ENCODE measurements around the gene KITLG.
"Not testable (repeated sequence)": the region's sequence is repeated elsewhere in the genome, so short reads cannot be mapped to it uniquely, and the experiment has no call there.

The KITLG gene

GRCh38 chr12:88575361-88575970 lies 4.8 kb downstream of the KITLG start:
- no peak for DNase-seq (ENCODE audit: low read depth in 2 of 2)

GRCh38 chr12:88574278-88574677 lies 6.0 kb downstream of the KITLG start:
- DNase-seq (ENCODE audit: low read depth in 2 of 2): no peak

- DNase-seq (ENCODE audit: low read depth in 2 of 2): no peak
These were observed 6.7 kb downstream of the KITLG start for GRCh38 chr12:88573583-88573982.

- DNase-seq (ENCODE audit: low read depth in 2 of 2): no peak
These were observed 7.3 kb downstream of the KITLG start for GRCh38 chr12:88572781-88573549.

GRCh38 chr12:88571543-88571942 lies 8.7 kb downstream of the KITLG start:
- DNase-seq (ENCODE audit: low read depth in 2 of 2): no peak

- DNase-seq (ENCODE audit: low read depth in 2 of 2): no peak
These were observed 10.2 kb downstream of the KITLG start for GRCh38 chr12:88570103-88570502.

- no peak for DNase-seq (ENCODE audit: low read depth in 2 of 2)
These were observed 13.8 kb downstream of the KITLG start for GRCh38 chr12:88566430-88566829.

GRCh38 chr12:88562846-88563582 lies 17.3 kb downstream of the KITLG start:
- no peak for DNase-seq (ENCODE audit: low read depth in 2 of 2)

- no peak for DNase-seq (ENCODE audit: low read depth in 2 of 2)
These were observed 18.1 kb downstream of the KITLG start for GRCh38 chr12:88562151-88562550.

GRCh38 chr12:88559772-88560171 lies 20.5 kb downstream of the KITLG start:
- no peak for DNase-seq (ENCODE audit: low read depth in 2 of 2)

GRCh38 chr12:88559199-88559598 lies 21.1 kb downstream of the KITLG start:
- DNase-seq (ENCODE audit: low read depth in 2 of 2): no peak

GRCh38 chr12:88558340-88558867 lies 21.9 kb downstream of the KITLG start:
- no peak for DNase-seq (ENCODE audit: low read depth in 2 of 2)

- no peak for DNase-seq (ENCODE audit: low read depth in 2 of 2)
These were observed 24.0 kb downstream of the KITLG start for GRCh38 chr12:88556213-88556774.

- no peak for DNase-seq (ENCODE audit: low read depth in 2 of 2)
These were observed 26.2 kb downstream of the KITLG start for GRCh38 chr12:88553941-88554658.

- no peak for DNase-seq (ENCODE audit: low read depth in 2 of 2)
These were observed 27.6 kb downstream of the KITLG start for GRCh38 chr12:88552610-88553079.

GRCh38 chr12:88549929-88550328 lies 30.3 kb downstream of the KITLG start:
- DNase-seq (ENCODE audit: low read depth in 2 of 2): no peak

GRCh38 chr12:88547949-88548348 lies 32.3 kb downstream of the KITLG start:
- not testable (repeated sequence) for DNase-seq (ENCODE audit: low read depth in 2 of 2)

GRCh38 chr12:88546853-88547252 lies 33.4 kb downstream of the KITLG start:
- DNase-seq (ENCODE audit: low read depth in 2 of 2): no peak

GRCh38 chr12:88546226-88546625 lies 34.0 kb downstream of the KITLG start:
- DNase-seq (ENCODE audit: low read depth in 2 of 2): no peak

GRCh38 chr12:88544991-88545980 lies 35.0 kb downstream of the KITLG start:
- no peak for DNase-seq (ENCODE audit: low read depth in 2 of 2)

Data from stimulated activated CD4-positive, alpha-beta T cell treated with anti-CD3 and anti-CD28 coated beads, Interleukin-1b, Interleukin-23, amount 100 ng/mL, for 4 hours (primary cell).